MCF 10A (cell line): Measurements from ENCODE around the gene CACNB2. TPM values are rescaled to one million over a fixed set of nuclear protein-coding genes. Genes with fewer than 3 reads are reported as not detected.
A peak's percentile ranks its signal among the peaks of the same experiment; 100 is the strongest.

Source experiments
- BruUV-seq: library from RNA; stranded (reverse); fragments of 400-500 nt; replicated peaks from 2 replicates; lab custom pipeline; 2021; lab: Mats Ljungman, UMichigan
- CTCF ChIA-PET: fragments of 300-600 bp; sonication (Branson Sonifier 250); formaldehyde crosslinking; extraction: SDS; loops from one replicate; lab custom pipeline; 2021; ENCODE audit warnings: antibody characterized with exemption, inconsistent platforms; lab: Yijun Ruan, JAX
- POLR2A ChIA-PET: fragments of 300-600, 350-650 bp; sonication (Branson Sonifier 250); formaldehyde crosslinking; extraction: SDS; loops from one replicate; lab custom pipeline; 2020; ENCODE audit warnings: antibody characterized with exemption, inconsistent platforms; lab: Yijun Ruan, JAX
- DNase-seq: peaks from one replicate; pipeline ENCODE4 v3.0.0-alpha.2; 2018; ENCODE audit not compliant: unreplicated experiment
- H3K27ac Mint-ChIP-seq: one replicate; pipeline ENCODE4 v1.8.0; 2022; ENCODE audit warnings: mild to moderate bottlenecking, low read depth, mixed read lengths; ENCODE audit not compliant: unreplicated experiment
- H3K27me3 Mint-ChIP-seq: one replicate; pipeline ENCODE4 v1.8.0; 2022; ENCODE audit warnings: mixed read lengths; ENCODE audit not compliant: insufficient read depth, unreplicated experiment
- H3K36me3 Mint-ChIP-seq: one replicate; pipeline ENCODE4 v1.8.0; 2022; ENCODE audit warnings: mild to moderate bottlenecking, moderate library complexity, mixed read lengths; ENCODE audit not compliant: insufficient read depth, unreplicated experiment
- H3K4me1 Mint-ChIP-seq: one replicate; pipeline ENCODE4 v1.8.0; 2022; ENCODE audit warnings: mixed read lengths; ENCODE audit not compliant: insufficient read depth, unreplicated experiment
- H3K4me3 Mint-ChIP-seq: one replicate; pipeline ENCODE4 v1.8.0; 2022; ENCODE audit warnings: mild to moderate bottlenecking, moderate library complexity, mixed read lengths; ENCODE audit not compliant: unreplicated experiment
- H3K9me3 Mint-ChIP-seq: one replicate; pipeline ENCODE4 v1.8.0; 2022; ENCODE audit warnings: mixed read lengths; ENCODE audit not compliant: unreplicated experiment
- intact Hi-C: fragments of 100-400 bp; cut with micrococcal nuclease; formaldehyde crosslinking; loops from 2 replicates; pipeline ENCODE4 v1.14.1; 2022
- total RNA-seq: library from RNA; stranded (reverse); gene quantifications from 2 replicates; pipeline ENCODE4 v1.2.3, GENCODE V29; 2022
- TF ChIP-seq, protein P1 (sequence below): fragments of 200-600 bp; IDR thresholded peaks from one replicate; pipeline ENCODE4 v1.8.0; 2022; ENCODE audit warnings: antibody characterized with exemption, mild to moderate bottlenecking; ENCODE audit not compliant: unreplicated experiment

The CACNB2 gene
- total RNA-seq, 1 experiment from 2014 or later = 3.3 TPM

DNA sequence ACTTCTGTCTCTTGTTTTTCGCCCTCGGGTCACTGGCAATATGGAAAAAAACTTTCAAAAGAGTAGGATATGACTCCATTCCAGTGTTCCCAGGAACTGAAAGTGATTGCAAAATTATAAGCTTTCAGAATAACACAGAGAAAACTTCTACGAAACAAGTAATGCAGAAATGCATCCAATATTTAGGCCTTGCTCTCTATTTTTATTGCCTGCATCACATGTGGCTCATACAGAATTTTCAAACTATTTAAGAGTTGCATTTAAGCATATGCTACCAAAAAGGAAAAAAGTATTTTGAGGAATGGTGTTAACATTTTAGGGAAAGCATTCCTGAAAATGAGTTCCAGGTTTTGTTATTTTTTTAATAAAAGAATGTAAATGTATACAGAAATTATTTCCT, 228.0 kb downstream of the CACNB2 start:
- POLR2A ChIA-PET = interaction anchor here (0.7 to 1.2 kb wide), 2 partner anchors 10 to 87 kb away, joined by 4 to 5 read pairs; no protein-coding TSS in a partner anchor
- no TSS peak for BruUV-seq

DNA sequence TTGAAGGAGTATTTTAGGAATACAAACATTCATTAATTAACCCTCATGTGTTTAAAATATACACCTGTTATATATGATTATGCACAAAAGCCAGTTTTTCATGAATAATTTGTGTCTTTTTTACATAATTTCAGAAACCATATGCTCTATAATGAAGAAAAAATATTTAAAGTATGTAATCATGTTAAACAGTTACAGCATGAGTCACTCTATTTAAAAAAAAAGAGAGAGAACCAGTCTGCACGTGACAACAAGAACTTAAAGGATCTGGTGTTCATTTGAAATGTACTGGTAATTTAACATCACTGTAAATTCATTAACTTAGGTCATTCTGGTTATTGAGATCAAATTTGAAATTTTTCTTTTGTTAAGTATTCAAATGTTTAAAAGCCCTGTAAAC, 228.5 kb downstream of the CACNB2 start:
- intact Hi-C loops = no loop called here

More for the DNA sequence above, 228.0 kb downstream of the CACNB2 start:
- no peaks in the 10 kb centered on the region for H3K36me3 Mint-ChIP-seq
- no peaks in the 10 kb centered on the region for H3K9me3 Mint-ChIP-seq
- TF ChIP-seq, protein P1, sequence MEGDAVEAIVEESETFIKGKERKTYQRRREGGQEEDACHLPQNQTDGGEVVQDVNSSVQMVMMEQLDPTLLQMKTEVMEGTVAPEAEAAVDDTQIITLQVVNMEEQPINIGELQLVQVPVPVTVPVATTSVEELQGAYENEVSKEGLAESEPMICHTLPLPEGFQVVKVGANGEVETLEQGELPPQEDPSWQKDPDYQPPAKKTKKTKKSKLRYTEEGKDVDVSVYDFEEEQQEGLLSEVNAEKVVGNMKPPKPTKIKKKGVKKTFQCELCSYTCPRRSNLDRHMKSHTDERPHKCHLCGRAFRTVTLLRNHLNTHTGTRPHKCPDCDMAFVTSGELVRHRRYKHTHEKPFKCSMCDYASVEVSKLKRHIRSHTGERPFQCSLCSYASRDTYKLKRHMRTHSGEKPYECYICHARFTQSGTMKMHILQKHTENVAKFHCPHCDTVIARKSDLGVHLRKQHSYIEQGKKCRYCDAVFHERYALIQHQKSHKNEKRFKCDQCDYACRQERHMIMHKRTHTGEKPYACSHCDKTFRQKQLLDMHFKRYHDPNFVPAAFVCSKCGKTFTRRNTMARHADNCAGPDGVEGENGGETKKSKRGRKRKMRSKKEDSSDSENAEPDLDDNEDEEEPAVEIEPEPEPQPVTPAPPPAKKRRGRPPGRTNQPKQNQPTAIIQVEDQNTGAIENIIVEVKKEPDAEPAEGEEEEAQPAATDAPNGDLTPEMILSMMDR = no peak
- no peaks in the 10 kb centered on the region for H3K27me3 Mint-ChIP-seq
- no peaks in the 10 kb centered on the region for H3K4me1 Mint-ChIP-seq
- peak; percentile 25 for DNase-seq
- no peak overlapping the region for H3K27ac Mint-ChIP-seq
- intact Hi-C loops = no loop called here
- CTCF ChIA-PET = interaction anchor here (0.6 kb wide), 2 partner anchors 40 to 515 kb away, joined by 3 read pairs; no protein-coding TSS in a partner anchor
- H3K4me3 Mint-ChIP-seq = no peak overlapping the region

DNA sequence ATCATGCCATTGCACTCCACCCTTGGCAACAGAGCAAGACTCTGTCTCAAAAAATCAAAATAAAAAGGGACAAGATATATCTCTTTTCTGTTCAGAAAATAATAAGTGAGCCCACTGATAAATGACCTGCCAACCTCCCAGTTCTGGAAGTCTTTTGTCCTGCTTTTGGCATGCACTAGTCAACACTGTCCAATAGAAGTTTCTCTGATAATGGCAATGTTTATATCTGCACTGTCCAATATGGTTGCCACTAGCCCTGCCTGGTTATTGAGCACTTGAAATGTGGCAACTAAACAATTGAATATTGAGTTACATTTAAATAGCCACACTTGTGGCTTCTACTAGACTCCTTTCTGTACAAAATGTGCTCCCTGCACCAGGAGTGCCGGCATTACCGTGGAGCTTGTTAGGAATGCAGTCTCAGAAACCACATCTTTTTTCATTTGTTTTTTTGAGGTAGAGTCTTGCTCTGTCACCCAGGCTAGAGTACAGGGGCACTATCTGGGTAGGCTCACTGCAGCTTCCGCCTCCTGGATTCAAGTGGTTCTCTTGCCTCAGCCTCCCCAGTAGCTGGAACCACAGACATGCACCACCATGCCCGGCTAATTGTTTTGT, 229.7 kb downstream of the CACNB2 start:
- Mint-ChIP-seq H3K4me3 (no peak overlapping the region), H3K4me1 (no peaks in the 10 kb centered on the region), H3K27ac (no peak overlapping the region), H3K36me3 (no peaks in the 10 kb centered on the region), H3K27me3 (no peaks in the 10 kb centered on the region), H3K9me3 (no peaks in the 10 kb centered on the region)
- ChIA-PET POLR2A (no interaction called here), CTCF (interaction anchor here (0.6 to 0.7 kb wide), 2 partner anchors 38 to 131 kb away, joined by 3 read pairs; no protein-coding TSS in a partner anchor)
- intact Hi-C loops = no loop called here
- TF ChIP-seq, protein P1 = no peak
- BruUV-seq = no TSS peak
- DNase-seq = no peak

More for the DNA sequence above, 228.5 kb downstream of the CACNB2 start:
- Mint-ChIP-seq H3K4me1 (no peaks in the 10 kb centered on the region), H3K4me3 (no peak overlapping the region), H3K36me3 (no peaks in the 10 kb centered on the region), H3K27me3 (no peaks in the 10 kb centered on the region), H3K27ac (no peak overlapping the region), H3K9me3 (no peaks in the 10 kb centered on the region)
- CTCF ChIA-PET = interaction anchor here (0.6 kb wide), 2 partner anchors 39 to 516 kb away, joined by 3 read pairs; no protein-coding TSS in a partner anchor
- peak; percentile 26 for DNase-seq
- POLR2A ChIA-PET = no interaction called here
- TF ChIP-seq, protein P1 = no peak
- BruUV-seq = no TSS peak

DNA sequence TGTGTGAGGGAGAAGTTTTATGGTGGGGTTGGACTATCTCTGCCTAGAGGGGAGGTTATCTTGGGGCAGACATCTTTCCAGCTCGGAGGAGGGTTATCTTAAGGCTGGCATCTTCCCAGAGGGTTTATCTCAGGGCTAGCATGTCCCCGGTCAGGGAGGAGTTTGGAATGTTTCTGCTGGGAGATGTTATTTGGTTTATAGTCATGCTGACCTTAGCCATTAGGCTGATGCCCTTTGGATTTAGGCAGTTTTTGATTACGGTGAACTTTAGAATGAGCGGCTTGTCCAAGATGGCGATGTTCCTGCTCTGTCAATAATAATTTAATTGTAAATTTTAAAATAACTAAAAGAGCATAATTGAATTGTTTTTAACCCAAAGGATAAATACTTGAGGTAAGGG, 236.4 kb downstream of the CACNB2 start:
- Mint-ChIP-seq H3K27me3 (no peaks in the 10 kb centered on the region), H3K27ac (no peak overlapping the region), H3K36me3 (no peaks in the 10 kb centered on the region), H3K4me3 (no peak overlapping the region), H3K4me1 (no peaks in the 10 kb centered on the region), H3K9me3 (no peaks in the 10 kb centered on the region)
- no TSS peak for BruUV-seq
- ChIA-PET CTCF (no interaction called here), POLR2A (no interaction called here)
- TF ChIP-seq, protein P1 = no peak
- no peak for DNase-seq
- intact Hi-C loops = no loop called here
